ENCODE data around the gene SAMD11. TPM values are rescaled to one million over a fixed set of nuclear protein-coding genes. Genes with fewer than 3 reads are reported as not detected.
A peak's percentile ranks its signal among the peaks of the same experiment; 100 is the strongest.

The SAMD11 gene
- total and polyA plus RNA-seq, 2 of the 13 experiments (the other 11 are each of a cell fraction or from before 2014, with no cell fraction given) = 0.11 TPM; not detected in 1

DNA sequence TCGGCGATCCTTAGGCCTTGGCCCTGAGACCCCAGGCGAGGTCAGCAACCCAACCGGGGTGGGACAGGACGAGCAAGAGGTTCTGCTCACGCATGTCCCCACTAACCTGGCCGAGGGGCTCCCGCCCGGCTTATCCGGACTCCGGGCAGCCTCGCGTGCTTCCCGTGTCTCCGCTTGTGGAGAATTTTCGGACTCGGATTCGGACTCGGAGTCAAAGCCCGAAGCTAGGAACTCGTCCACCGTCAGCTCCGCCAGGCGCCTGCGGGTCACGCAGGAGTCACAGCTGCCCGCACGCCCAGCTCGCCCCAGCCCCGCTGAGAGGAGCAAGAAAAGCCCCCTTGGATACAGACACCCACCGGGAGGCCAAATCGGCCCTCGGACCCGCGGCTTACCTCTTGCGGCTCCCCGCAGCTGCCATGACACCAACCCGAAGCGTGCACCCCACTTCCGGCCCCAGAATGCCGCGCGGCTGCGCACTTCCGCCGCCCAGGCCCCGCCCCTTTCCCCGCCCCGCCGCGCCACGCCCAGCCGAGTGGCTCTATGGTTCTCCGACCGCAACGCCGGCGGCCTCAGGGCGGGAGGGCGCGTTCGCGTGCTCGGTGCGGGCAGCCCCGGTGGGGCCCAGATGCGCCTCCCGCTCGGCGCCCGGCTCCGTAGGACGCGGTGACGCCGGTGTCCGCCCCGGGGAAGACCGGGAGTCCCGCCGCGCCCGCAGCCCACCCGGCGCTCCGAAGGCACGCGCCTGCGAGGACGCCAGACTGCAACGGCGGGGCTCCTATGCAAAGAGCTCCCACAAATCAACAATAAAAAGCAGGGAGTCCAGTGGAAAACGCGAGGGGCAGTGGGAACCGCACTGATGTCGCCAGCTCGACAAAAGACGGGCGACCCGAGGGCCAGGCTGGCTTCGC, 35.4 kb downstream of the SAMD11 start, which contains the start of gene NOC2L (continued):
- TF ChIP-seq, protein P1, sequence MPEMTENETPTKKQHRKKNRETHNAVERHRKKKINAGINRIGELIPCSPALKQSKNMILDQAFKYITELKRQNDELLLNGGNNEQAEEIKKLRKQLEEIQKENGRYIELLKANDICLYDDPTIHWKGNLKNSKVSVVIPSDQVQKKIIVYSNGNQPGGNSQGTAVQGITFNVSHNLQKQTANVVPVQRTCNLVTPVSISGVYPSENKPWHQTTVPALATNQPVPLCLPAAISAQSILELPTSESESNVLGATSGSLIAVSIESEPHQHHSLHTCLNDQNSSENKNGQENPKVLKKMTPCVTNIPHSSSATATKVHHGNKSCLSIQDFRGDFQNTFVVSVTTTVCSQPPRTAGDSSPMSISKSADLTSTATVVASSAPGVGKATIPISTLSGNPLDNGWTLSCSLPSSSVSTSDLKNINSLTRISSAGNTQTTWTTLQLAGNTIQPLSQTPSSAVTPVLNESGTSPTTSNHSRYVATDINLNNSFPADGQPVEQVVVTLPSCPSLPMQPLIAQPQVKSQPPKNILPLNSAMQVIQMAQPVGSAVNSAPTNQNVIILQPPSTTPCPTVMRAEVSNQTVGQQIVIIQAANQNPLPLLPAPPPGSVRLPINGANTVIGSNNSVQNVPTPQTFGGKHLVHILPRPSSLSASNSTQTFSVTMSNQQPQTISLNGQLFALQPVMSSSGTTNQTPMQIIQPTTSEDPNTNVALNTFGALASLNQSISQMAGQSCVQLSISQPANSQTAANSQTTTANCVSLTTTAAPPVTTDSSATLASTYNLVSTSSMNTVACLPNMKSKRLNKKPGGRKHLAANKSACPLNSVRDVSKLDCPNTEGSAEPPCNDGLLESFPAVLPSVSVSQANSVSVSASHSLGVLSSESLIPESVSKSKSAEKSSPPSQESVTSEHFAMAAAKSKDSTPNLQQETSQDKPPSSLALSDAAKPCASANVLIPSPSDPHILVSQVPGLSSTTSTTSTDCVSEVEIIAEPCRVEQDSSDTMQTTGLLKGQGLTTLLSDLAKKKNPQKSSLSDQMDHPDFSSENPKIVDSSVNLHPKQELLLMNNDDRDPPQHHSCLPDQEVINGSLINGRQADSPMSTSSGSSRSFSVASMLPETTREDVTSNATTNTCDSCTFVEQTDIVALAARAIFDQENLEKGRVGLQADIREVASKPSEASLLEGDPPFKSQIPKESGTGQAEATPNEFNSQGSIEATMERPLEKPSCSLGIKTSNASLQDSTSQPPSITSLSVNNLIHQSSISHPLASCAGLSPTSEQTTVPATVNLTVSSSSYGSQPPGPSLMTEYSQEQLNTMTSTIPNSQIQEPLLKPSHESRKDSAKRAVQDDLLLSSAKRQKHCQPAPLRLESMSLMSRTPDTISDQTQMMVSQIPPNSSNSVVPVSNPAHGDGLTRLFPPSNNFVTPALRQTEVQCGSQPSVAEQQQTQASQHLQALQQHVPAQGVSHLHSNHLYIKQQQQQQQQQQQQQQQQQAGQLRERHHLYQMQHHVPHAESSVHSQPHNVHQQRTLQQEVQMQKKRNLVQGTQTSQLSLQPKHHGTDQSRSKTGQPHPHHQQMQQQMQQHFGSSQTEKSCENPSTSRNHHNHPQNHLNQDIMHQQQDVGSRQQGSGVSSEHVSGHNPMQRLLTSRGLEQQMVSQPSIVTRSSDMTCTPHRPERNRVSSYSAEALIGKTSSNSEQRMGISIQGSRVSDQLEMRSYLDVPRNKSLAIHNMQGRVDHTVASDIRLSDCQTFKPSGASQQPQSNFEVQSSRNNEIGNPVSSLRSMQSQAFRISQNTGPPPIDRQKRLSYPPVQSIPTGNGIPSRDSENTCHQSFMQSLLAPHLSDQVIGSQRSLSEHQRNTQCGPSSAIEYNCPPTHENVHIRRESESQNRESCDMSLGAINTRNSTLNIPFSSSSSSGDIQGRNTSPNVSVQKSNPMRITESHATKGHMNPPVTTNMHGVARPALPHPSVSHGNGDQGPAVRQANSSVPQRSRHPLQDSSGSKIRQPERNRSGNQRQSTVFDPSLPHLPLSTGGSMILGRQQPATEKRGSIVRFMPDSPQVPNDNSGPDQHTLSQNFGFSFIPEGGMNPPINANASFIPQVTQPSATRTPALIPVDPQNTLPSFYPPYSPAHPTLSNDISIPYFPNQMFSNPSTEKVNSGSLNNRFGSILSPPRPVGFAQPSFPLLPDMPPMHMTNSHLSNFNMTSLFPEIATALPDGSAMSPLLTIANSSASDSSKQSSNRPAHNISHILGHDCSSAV (CRISPR knock-in tag; IDR thresholded peaks at IDR 0.05; ENCODE audit: borderline replicate concordance) = no peak
- TF ChIP-seq, protein P2, sequence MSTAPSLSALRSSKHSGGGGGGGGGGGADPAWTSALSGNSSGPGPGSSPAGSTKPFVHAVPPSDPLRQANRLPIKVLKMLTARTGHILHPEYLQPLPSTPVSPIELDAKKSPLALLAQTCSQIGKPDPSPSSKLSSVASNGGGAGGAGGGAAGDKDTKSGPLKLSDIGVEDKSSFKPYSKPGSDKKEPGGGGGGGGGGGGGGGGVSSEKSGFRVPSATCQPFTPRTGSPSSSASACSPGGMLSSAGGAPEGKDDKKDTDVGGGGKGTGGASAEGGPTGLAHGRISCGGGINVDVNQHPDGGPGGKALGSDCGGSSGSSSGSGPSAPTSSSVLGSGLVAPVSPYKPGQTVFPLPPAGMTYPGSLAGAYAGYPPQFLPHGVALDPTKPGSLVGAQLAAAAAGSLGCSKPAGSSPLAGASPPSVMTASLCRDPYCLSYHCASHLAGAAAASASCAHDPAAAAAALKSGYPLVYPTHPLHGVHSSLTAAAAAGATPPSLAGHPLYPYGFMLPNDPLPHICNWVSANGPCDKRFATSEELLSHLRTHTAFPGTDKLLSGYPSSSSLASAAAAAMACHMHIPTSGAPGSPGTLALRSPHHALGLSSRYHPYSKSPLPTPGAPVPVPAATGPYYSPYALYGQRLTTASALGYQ (CRISPR knock-in tag; IDR thresholded peaks at IDR 0.05) = peak; percentile 58; the same call in 1 of the 2 replicates
- TF ChIP-seq HOXA5 (CRISPR knock-in tag; IDR thresholded peaks at IDR 0.05) (peak; percentile 90), ZNF331 (CRISPR knock-in tag; IDR thresholded peaks at IDR 0.05) (peak; percentile 58), ZFY (CRISPR knock-in tag; IDR thresholded peaks at IDR 0.05) (peak; percentile 80), AGO2 (optimal IDR thresholded peaks at IDR 0.05; ENCODE audit: low read depth, low read length) (peak; percentile 67), MIXL1 (CRISPR knock-in tag; IDR thresholded peaks at IDR 0.05) (no peak), SIN3B (IDR thresholded peaks at IDR 0.05; ENCODE audit: low read length) (peak; percentile 95), MED13 (CRISPR knock-in tag; IDR thresholded peaks at IDR 0.05) (0 out of 2 replicates have a peak, but pooled peaks have one; percentile 25), TAF1 (CRISPR knock-in tag; IDR thresholded peaks at IDR 0.05) (peak; percentile 80), KAT8 (CRISPR knock-in tag; IDR thresholded peaks at IDR 0.05) (peak; percentile 89), NCOR1 (IDR thresholded peaks at IDR 0.05; ENCODE audit: borderline replicate concordance, low read length) (no peak), NCOA2 (CRISPR knock-in tag; IDR thresholded peaks at IDR 0.05) (no peak), ZNF550 (CRISPR knock-in tag; IDR thresholded peaks at IDR 0.05; ENCODE audit: borderline replicate concordance) (no peak), ELF3 (CRISPR knock-in tag; IDR thresholded peaks at IDR 0.05) (no peak)
- TF ChIP-seq, protein P3, sequence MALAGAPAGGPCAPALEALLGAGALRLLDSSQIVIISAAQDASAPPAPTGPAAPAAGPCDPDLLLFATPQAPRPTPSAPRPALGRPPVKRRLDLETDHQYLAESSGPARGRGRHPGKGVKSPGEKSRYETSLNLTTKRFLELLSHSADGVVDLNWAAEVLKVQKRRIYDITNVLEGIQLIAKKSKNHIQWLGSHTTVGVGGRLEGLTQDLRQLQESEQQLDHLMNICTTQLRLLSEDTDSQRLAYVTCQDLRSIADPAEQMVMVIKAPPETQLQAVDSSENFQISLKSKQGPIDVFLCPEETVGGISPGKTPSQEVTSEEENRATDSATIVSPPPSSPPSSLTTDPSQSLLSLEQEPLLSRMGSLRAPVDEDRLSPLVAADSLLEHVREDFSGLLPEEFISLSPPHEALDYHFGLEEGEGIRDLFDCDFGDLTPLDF (CRISPR knock-in tag; IDR thresholded peaks at IDR 0.05) = peak; percentile 59; the same call in 1 of the 2 replicates
- TF ChIP-seq, protein P4, sequence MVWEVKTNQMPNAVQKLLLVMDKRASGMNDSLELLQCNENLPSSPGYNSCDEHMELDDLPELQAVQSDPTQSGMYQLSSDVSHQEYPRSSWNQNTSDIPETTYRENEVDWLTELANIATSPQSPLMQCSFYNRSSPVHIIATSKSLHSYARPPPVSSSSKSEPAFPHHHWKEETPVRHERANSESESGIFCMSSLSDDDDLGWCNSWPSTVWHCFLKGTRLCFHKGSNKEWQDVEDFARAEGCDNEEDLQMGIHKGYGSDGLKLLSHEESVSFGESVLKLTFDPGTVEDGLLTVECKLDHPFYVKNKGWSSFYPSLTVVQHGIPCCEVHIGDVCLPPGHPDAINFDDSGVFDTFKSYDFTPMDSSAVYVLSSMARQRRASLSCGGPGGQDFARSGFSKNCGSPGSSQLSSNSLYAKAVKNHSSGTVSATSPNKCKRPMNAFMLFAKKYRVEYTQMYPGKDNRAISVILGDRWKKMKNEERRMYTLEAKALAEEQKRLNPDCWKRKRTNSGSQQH (CRISPR knock-in tag; IDR thresholded peaks at IDR 0.05; ENCODE audit: low read depth) = peak; percentile 81; the same call in 1 of the 2 replicates

All from HepG2 (cell line).